HEK293 (cell line): ENCODE data around the gene CTCFL.

Source experiments
- CTCF ChIA-PET: fragments of 350-600 bp; formaldehyde crosslinking; extraction: SDS; loops from one replicate; lab custom pipeline; 2021; ENCODE audit warnings: antibody characterized with exemption; lab: Yijun Ruan, JAX
- POLR2A ChIA-PET: fragments of 300-600 bp; formaldehyde crosslinking; extraction: SDS; loops from one replicate; lab custom pipeline; 2020; ENCODE audit warnings: antibody characterized with exemption, inconsistent platforms; lab: Yijun Ruan, JAX
- H3K27ac ChIP-seq: fragments of 200-500 bp; sonication (Bioruptor generic); 2 replicates; pipeline ENCODE4 v1.5.1; 2014; ENCODE audit warnings: low read depth, low read length, control low read depth, inconsistent platforms; ENCODE audit errors: extremely low read depth
- H3K36me3 ChIP-seq, 2 experiments: fragments of 200-500 bp in 1 of 2; sonication (Bioruptor generic) in 1 of 2; 1 replicate in 1 of 2; 2 replicates in 1 of 2; pipeline ENCODE4 v1.5.1; 2014 to 2017; ENCODE audit warnings: inconsistent platforms in 2 of 2, low read length in 2 of 2; ENCODE audit not compliant: control insufficient read depth in 2 of 2, insufficient read depth in 1 of 2
- H3K4me1 ChIP-seq: fragments of 200-500 bp; sonication (Bioruptor generic); 2 replicates; pipeline ENCODE4 v1.5.1; 2014; ENCODE audit warnings: mild to moderate bottlenecking, low read length, inconsistent platforms; ENCODE audit not compliant: control insufficient read depth, insufficient read depth
- H3K4me3 ChIP-seq: 2 replicates; pipeline ENCODE4 v1.5.1; 2011; ENCODE audit warnings: low read depth, mild to moderate bottlenecking, control low read depth, low read length, moderate library complexity
- H3K9me3 ChIP-seq: fragments of 200-500 bp; sonication (Bioruptor generic); 2 replicates; pipeline ENCODE4 v1.5.1; 2014; ENCODE audit warnings: low read depth, low read length, inconsistent platforms; ENCODE audit not compliant: control insufficient read depth, insufficient read depth
- OSR2 ChIP-seq: fragments of 450-650 bp; formaldehyde crosslinking; IDR thresholded peaks from 2 replicates; pipeline ENCODE4 v1.5.1; 2016; ENCODE audit warnings: missing biosample characterization, missing genetic modification characterization
- SCRT1 ChIP-seq: fragments of 450-650 bp; formaldehyde crosslinking; IDR thresholded peaks from 2 replicates; pipeline ENCODE4 v1.5.1; 2016; ENCODE audit warnings: missing biosample characterization, missing genetic modification characterization, borderline replicate concordance
- ZNF10 ChIP-seq: fragments of 450-650 bp; formaldehyde crosslinking; IDR thresholded peaks from 2 replicates; pipeline ENCODE4 v1.5.1; 2017; ENCODE audit warnings: missing biosample characterization, missing genetic modification characterization
- ZNF221 ChIP-seq: fragments of 450-650 bp; formaldehyde crosslinking; IDR thresholded peaks from 2 replicates; pipeline ENCODE4 v1.5.1; 2017; ENCODE audit warnings: missing biosample characterization, missing genetic modification characterization, borderline replicate concordance
- ZNF24 ChIP-seq: fragments of 450-650 bp; formaldehyde crosslinking; IDR thresholded peaks from 2 replicates; pipeline ENCODE4 v1.5.1; 2016; ENCODE audit warnings: missing biosample characterization, missing genetic modification characterization
- ZNF366 ChIP-seq: fragments of 450-650 bp; formaldehyde crosslinking; conservative IDR thresholded peaks from 2 replicates; pipeline ENCODE4 v1.5.1; 2016; ENCODE audit warnings: missing biosample characterization, missing genetic modification characterization
- ZNF404 ChIP-seq: fragments of 450-650 bp; formaldehyde crosslinking; IDR thresholded peaks from 2 replicates; pipeline ENCODE4 v1.5.1; 2017; ENCODE audit warnings: missing biosample characterization, missing genetic modification characterization
- ZNF623 ChIP-seq: fragments of 450-650 bp; formaldehyde crosslinking; IDR thresholded peaks from 2 replicates; pipeline ENCODE4 v1.5.1; 2016; ENCODE audit warnings: missing biosample characterization, missing genetic modification characterization
- TF ChIP-seq, protein P1 (sequence below): fragments of 450-650 bp; formaldehyde crosslinking; IDR thresholded peaks from 2 replicates; pipeline ENCODE4 v1.5.1; 2016; ENCODE audit warnings: missing biosample characterization, missing genetic modification characterization
- TF ChIP-seq, protein P2 (sequence below): fragments of 450-650 bp; formaldehyde crosslinking; conservative IDR thresholded peaks from 2 replicates; pipeline ENCODE4 v1.5.1; 2016; ENCODE audit warnings: low read depth, missing biosample characterization, missing genetic modification characterization
- TF ChIP-seq, protein P3 (sequence below): fragments of 450-650 bp; formaldehyde crosslinking; IDR thresholded peaks from 2 replicates; pipeline ENCODE4 v1.5.1; 2016; ENCODE audit warnings: missing biosample characterization, missing genetic modification characterization

CTCFL gene

DNA sequence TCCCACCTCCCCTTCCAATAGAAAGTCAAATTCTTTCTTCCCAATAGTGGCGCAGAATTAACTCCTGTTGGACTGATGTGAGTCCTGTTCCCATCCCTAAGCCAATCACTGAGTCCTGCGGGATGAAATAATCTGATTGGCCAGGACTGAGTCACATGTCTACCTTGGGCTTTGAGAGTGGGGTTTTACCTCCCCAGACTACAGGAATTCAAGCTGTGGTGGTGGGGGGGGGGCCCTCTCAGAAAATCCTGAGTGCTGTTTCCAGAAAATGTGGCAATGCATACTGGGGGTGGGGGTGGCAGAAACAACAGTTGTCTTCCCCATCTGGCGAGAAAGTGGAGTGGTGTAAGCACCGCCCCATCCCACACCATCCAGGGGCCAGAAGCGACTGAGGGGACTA lies 65.7 kb downstream of the CTCFL start (continued):
- TF ChIP-seq SCRT1 (tag by site-specific recombination), result no peak

DNA sequence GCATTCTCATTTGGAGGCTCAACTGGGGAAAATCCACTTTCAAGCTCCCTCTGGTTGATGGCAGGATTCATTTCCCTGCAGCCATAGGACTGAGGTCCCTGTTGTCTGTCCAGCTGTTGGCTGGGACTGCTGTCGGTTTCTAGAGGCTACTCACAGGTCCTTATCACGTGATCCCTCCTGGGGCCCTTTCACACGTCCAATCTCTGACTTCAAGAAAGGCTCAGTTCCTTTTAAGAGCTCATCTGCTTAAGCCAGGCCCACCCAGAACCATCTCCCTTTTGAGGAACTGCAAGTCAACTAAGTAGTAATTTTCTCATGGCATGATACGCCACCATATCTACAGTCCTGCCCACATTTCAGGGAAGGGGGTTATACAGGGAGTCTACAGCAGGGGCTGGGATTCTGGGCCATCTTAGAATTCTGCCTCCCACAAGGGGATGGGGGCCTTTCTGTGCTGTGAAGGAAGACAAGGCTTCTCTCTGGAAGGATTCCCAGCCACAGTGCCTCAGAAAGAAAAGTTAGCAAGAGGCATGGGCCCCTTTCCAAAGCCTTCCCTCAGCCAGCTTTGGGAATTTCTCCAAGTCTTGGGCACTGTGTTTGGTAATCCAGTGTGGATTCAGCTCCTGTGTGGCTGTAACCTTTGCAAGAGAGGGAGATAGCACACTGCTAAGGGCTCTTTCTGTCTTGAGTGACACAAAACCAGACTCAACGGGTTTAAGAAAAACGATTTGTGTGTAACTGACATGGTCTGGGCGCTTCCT lies 66.4 kb downstream of the CTCFL start:
- Histone ChIP-seq H3K9me3 (no peaks in the 10 kb centered on the region), H3K4me1 (no peaks in the 10 kb centered on the region), H3K4me3 (no peak overlapping the region), H3K36me3 (no peaks in the 10 kb centered on the region), H3K27ac (no peak overlapping the region)
- ChIA-PET POLR2A (no interaction called here), CTCF (interaction anchor here (1.1 kb wide), 1 partner anchor 9 kb away, joined by 3 read pairs; no protein-coding TSS in a partner anchor)
- TF ChIP-seq ZNF623 (no peak), ZNF10 (peak; percentile 74), ZNF404 (tag by site-specific recombination) (no peak)
- TF ChIP-seq, protein P1, sequence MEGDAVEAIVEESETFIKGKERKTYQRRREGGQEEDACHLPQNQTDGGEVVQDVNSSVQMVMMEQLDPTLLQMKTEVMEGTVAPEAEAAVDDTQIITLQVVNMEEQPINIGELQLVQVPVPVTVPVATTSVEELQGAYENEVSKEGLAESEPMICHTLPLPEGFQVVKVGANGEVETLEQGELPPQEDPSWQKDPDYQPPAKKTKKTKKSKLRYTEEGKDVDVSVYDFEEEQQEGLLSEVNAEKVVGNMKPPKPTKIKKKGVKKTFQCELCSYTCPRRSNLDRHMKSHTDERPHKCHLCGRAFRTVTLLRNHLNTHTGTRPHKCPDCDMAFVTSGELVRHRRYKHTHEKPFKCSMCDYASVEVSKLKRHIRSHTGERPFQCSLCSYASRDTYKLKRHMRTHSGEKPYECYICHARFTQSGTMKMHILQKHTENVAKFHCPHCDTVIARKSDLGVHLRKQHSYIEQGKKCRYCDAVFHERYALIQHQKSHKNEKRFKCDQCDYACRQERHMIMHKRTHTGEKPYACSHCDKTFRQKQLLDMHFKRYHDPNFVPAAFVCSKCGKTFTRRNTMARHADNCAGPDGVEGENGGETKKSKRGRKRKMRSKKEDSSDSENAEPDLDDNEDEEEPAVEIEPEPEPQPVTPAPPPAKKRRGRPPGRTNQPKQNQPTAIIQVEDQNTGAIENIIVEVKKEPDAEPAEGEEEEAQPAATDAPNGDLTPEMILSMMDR, result no peak

DNA sequence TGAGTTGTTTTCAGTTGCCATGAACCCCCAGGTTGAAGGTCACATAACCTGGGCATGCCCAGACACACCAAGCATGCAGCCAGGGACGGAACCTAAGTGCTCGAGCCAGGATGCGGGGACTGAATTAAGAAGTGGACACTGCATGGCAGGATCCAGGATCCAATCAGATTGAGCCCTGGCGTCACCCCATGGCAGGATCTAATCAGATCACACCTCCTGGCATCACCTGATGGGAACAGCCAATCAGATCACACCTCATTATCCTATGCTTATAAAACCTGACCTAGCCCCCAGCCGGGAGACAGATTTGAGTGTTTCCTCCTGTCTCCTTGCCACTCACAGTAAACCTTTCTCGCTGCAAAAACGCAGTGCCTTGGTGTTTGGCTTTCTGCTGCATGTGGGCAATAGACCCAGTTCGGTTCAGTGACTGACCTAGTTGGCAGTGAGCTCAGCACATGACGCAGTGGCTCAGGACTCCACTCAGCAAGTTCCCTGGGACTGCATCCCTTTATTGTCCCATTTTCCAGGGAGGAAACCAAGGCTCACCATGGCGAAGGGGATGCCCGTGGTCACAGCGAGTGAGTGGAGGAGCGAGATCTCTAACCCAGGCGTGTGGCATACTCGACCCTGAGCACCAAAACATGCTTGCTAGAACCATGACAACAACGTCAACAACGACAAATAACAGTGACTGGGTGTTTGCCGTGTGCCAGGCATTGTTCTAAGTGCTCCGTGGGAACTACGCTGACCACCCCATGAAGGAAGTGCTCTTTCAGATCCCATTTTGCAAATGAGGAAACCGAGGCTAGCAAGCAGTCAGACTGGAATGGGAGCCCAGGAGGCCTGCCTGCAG lies 67.5 kb downstream of the CTCFL start:
- no peak for TF ChIP-seq ZNF24 (tag by site-specific recombination)
- TF ChIP-seq, protein P2, sequence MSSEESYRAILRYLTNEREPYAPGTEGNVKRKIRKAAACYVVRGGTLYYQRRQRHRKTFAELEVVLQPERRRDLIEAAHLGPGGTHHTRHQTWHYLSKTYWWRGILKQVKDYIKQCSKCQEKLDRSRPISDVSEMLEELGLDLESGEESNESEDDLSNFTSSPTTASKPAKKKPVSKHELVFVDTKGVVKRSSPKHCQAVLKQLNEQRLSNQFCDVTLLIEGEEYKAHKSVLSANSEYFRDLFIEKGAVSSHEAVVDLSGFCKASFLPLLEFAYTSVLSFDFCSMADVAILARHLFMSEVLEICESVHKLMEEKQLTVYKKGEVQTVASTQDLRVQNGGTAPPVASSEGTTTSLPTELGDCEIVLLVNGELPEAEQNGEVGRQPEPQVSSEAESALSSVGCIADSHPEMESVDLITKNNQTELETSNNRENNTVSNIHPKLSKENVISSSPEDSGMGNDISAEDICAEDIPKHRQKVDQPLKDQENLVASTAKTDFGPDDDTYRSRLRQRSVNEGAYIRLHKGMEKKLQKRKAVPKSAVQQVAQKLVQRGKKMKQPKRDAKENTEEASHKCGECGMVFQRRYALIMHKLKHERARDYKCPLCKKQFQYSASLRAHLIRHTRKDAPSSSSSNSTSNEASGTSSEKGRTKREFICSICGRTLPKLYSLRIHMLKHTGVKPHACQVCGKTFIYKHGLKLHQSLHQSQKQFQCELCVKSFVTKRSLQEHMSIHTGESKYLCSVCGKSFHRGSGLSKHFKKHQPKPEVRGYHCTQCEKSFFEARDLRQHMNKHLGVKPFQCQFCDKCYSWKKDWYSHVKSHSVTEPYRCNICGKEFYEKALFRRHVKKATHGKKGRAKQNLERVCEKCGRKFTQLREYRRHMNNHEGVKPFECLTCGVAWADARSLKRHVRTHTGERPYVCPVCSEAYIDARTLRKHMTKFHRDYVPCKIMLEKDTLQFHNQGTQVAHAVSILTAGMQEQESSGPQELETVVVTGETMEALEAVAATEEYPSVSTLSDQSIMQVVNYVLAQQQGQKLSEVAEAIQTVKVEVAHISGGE (tag by site-specific recombination), result peak; percentile 53; the same call in 1 of the 2 replicates
- ChIA-PET CTCF (interaction anchor here (1.1 kb wide), 1 partner anchor 8 kb away, joined by 3 read pairs; no protein-coding TSS in a partner anchor), POLR2A (no interaction called here)
- H3K4me3 ChIP-seq, result no peak overlapping the region
- no peaks in the 10 kb centered on the region for H3K4me1 ChIP-seq
- H3K9me3 ChIP-seq, result no peaks in the 10 kb centered on the region
- H3K27ac ChIP-seq, result no peak overlapping the region
- no peaks in the 10 kb centered on the region for H3K36me3 ChIP-seq

DNA sequence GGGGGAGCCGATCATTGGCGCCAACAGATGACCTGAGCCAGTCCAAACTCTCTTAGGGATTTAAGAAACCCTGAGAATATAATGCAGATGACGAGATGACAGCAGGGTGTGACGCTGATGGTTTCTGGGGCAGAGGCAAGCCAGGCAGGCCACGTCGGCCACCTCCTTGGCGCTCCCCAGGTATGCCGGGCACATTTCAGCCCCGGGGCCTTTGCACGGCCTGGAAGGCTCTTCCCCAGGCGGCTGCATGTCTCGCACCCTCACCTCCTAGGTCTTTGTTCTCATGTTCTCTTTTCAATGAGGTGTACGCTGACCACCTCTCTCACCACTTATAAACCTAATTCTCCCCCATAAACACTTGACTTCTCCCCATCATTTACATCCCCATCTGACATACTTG lies 68.8 kb downstream of the CTCFL start:
- Histone ChIP-seq H3K9me3 (no peaks in the 10 kb centered on the region), H3K4me3 (no peak overlapping the region), H3K27ac (no peak overlapping the region), H3K36me3 (no peaks in the 10 kb centered on the region), H3K4me1 (no peaks in the 10 kb centered on the region)
- POLR2A ChIA-PET, result no interaction called here
- CTCF ChIA-PET, result no interaction called here
- TF ChIP-seq ZNF221 (tag by site-specific recombination) (no peak), ZNF623 (peak; percentile 86), OSR2 (tag by site-specific recombination) (no peak), ZNF366 (tag by site-specific recombination) (no peak)
- TF ChIP-seq, protein P3, sequence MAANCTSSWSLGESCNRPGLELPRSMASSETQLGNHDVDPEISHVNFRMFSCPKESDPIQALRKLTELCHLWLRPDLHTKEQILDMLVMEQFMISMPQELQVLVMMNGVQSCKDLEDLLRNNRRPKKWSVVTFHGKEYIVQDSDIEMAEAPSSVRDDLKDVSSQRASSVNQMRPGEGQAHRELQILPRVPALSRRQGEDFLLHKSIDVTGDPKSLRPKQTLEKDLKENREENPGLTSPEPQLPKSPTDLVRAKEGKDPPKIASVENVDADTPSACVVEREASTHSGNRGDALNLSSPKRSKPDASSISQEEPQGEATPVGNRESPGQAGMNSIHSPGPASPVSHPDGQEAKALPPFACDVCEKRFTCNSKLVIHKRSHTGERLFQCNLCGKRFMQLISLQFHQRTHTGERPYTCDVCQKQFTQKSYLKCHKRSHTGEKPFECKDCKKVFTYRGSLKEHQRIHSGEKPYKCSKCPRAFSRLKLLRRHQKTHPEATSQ (tag by site-specific recombination), result no peak
